NB4 (cell line): ENCODE data around the gene ZNF516.

Experiments
- DNase-seq: peaks from one replicate; pipeline ENCODE4 v3.0.0; 2010; ENCODE audit warnings: low read depth
- H3K4me3 ChIP-seq: one replicate; pipeline ENCODE4 v1.5.1; 2011; ENCODE audit warnings: mild to moderate bottlenecking, low read depth, low read length, moderate library complexity
- MAX ChIP-seq: IDR thresholded peaks from 2 replicates; pipeline ENCODE4 v1.6.1; 2011; ENCODE audit warnings: low read depth, low read length
- MYC ChIP-seq: IDR thresholded peaks from 2 replicates; pipeline ENCODE4 v1.6.1; 2011; ENCODE audit warnings: low read depth, low read length
- POLR2A ChIP-seq: IDR thresholded peaks from 2 replicates; pipeline ENCODE4 v1.6.1; 2011; ENCODE audit warnings: mild to moderate bottlenecking; ENCODE audit not compliant: insufficient read length; ENCODE audit errors: extremely low read depth
- TF ChIP-seq, protein P1 (sequence below): IDR thresholded peaks from one replicate; pipeline ENCODE4 v1.5.1; 2012; ENCODE audit warnings: low read depth, low read length

The ZNF516 gene

DNA sequence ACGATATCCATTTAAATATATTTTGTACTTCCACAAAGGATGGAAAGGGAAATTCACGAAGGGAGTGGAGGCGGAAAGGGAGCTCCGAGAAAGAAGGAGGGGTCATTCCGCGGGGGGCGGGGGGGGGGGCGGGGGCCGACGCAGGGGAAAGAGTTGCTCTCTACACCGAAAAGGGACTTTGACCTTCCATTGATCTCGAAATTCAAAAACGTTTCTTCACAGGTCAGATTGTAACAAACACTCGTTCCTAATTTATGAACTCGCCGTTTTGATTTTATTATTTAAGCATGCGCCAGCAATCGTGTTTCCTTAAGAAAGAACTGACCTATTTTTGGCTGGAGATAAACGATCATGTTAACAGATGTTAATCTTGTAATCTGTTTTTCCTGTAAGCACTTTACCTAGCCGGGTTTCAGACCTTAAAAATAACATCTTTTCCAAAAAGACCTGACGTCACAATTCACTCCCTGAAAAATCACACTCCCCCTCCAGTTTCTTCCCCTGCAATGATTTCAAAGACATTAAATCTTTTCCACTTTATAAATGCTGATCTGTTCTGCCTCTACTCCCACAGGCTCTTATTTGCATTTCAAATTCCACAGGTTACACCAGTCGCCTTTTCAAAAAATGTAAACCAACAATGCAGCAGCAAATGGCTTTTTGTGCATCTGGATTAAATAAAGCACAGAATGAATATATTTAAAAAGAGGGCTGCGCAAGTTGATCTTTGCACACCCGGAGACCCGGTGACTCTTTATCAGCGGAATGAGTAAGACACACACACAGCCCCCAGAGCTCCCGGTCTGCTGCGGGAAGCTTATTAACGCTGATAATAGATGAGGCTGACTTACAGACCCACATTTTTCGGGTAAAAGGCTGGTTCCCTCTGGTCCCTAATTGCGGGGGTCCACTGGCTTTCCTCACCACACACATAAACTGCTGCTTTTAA, 1.6 kb downstream of the ZNF516 start:
- TF ChIP-seq MYC: no peak
- peak; percentile 65 for DNase-seq
- H3K4me3 ChIP-seq: peak overlapping the region; percentile 84

DNA sequence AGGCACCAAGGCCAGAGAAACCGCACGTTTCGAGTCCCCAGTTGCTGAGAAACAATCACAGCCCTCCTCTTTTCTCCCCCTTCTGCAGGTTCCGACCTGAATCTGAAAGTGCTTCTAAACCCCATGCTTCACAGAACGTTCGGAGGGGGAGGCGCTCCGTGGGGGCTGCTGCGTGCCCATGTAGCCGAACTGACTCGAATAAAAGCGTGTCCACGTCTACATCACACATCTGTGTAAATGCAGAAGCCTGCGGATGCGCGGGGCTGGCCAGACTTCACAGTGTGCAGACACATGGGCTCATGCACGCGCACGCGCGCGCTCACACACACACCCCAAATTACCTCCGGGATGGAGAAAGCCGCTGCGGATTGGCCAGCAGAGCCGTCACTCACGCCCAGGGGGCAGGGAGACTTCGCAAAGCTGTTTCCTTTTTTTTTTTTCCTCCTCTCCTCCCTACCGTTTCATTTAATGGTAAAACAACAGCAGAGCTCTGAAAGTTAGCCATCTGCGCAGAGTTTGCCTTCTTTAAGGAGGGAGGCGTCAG, 2.3 kb downstream of the ZNF516 start:
- peak overlapping the region; percentile 84 for H3K4me3 ChIP-seq
- DNase-seq: peak; percentile 99
- TF ChIP-seq POLR2A (peak; percentile 67), MAX (peak; percentile 91), MYC (peak; percentile 63)
- TF ChIP-seq, protein P1, sequence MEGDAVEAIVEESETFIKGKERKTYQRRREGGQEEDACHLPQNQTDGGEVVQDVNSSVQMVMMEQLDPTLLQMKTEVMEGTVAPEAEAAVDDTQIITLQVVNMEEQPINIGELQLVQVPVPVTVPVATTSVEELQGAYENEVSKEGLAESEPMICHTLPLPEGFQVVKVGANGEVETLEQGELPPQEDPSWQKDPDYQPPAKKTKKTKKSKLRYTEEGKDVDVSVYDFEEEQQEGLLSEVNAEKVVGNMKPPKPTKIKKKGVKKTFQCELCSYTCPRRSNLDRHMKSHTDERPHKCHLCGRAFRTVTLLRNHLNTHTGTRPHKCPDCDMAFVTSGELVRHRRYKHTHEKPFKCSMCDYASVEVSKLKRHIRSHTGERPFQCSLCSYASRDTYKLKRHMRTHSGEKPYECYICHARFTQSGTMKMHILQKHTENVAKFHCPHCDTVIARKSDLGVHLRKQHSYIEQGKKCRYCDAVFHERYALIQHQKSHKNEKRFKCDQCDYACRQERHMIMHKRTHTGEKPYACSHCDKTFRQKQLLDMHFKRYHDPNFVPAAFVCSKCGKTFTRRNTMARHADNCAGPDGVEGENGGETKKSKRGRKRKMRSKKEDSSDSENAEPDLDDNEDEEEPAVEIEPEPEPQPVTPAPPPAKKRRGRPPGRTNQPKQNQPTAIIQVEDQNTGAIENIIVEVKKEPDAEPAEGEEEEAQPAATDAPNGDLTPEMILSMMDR: no peak

DNA sequence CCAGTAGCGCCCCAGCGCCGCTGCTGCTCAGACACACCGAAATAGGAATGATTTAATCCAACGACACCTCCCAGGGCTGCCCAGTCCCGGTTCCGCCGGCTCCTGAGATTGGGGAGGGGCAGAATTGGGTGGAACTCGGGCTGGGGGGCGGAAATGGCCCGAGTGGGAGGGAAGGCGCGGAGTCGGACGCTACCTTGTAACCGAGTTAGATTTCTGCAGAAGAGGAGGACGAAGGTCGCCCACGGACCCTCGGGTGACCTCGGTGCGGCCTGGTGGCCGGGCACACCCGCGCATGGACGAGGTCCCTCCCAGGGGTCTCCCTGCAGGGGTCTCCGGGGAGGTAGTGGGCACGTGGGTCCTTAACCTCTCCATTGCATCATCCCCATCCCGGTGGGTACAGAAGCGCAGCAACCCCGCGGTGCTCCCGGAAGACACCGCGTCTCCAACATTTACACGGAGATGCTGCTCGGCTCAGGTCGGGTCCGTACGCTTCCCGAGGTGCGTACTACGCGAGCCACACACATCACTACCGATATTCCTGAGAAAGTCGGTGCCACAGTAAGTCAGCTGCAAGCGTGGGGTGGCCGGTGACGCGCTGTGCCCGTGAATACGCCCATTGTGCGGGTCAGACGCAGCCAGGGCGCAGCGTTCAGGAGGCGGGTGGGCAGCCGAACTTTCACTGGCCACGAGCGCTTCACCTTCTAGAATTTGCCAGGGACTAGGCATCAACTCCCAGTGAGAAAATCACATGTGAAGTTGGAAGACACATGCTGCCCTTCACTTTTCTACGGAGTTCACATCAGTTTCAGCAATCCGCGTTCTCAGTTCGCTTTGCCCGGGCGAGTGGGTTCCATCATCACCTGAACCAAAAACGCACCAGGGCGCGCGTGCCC, 3.0 kb downstream of the ZNF516 start:
- peak; percentile 65 for DNase-seq
- H3K4me3 ChIP-seq: peak overlapping the region; percentile 84
- TF ChIP-seq MAX: 0 out of 2 replicates have a peak, but pooled peaks have one; percentile 23
- peak; percentile 14 for TF ChIP-seq POLR2A
- TF ChIP-seq MYC: no peak

DNA sequence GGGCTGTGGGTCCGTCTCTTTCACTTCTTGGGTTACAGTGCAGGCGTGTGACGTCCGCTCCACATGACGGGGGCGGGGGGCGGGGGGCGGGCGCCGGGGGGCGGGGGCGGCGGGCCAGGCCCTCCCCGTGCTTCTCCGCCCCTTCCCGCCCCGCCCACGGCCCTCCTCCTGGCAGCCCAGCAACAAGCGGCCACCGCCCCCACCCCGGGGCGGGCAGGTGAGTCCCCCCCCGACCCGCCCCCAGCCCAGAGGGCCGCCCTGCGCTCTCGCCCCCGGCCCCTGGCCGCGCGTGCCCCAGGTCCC, 3.6 kb downstream of the ZNF516 start:
- TF ChIP-seq MYC (no peak), MAX (no peak), POLR2A (no peak)
- TF ChIP-seq, protein P1: no peak
- DNase-seq: peak; percentile 84
- peak overlapping the region; percentile 84 for H3K4me3 ChIP-seq

GRCh38 chr18:76490670-76491472, 4.2 kb downstream of the ZNF516 start:
- DNase-seq: peak; percentile 62
- peak overlapping the region; percentile 77 for H3K4me3 ChIP-seq
- TF ChIP-seq MYC (no peak), MAX (no peak), POLR2A (no peak)
- TF ChIP-seq, protein P1: no peak

DNA sequence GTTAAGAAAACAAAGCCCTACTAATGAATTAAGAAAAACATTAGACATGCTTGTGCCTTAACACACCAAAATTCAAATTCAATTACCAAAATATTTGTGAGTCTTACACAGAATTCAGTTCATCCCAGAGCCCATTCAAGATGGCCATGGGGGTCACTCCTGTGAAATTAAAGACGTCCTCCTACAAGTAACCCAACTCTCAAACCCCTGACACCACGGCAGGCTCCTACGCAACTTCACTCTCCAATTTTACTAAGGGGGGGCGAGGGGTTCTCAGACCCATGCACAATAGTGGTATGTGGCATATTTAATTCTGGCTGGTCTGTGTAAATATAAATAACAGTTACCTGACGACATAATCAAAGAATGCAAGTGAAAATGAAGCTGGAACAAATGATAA, 5.0 kb downstream of the ZNF516 start:
- TF ChIP-seq MAX: no peak
- TF ChIP-seq, protein P1: no peak
- TF ChIP-seq POLR2A: no peak
- no peak for TF ChIP-seq MYC
- peak overlapping the region; percentile 77 for H3K4me3 ChIP-seq
- no peak for DNase-seq
